Measurements from ENCODE around the gene CD207.
"Not testable (repeated sequence)": the region's sequence is repeated elsewhere in the genome, so short reads cannot be mapped to it uniquely, and the experiment has no call there.

The CD207 gene

DNA sequence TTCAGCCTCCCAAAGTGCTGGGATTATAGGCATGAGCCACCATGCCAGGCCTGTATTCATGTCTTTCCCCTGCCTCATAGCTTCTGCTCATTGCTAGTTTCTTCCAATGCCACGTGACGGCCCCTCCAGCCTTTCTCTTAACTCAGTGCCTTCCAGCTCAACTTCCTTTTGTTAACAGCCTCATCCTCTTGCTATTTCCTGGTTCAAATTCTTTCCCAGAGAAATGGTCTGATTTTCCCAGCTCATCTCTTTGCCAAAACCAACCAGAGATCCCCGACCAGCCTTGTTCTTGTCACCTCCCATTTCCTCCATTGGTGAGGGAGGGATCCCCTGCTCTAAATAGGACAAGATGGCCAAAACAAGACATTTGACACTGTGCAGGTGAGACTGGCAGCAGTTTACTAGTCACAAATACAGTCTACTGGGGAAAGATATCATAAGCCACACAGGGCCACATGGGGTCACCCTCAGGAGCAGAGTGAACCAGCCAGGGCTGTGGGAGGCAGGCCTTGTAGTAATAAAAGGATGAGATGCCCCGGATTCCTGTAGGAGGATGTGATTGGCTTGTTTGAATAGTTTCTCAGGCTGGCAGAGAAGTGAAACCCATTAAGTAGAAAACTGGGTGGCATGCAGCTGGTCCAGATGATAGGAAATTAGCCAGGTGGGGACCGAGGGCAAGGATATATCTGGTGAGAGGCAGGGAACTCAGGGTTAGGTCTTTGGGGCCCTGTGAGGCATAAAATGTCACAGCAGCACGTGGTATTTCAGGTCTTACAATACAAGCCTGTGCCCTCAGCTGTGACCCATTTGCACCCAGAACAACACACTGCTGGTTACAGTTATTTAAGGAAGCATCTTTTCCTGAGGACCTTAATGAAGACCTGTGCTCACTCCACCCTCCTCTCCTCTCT is 6.4 kb downstream of the CD207 start:
- no peak for DNase-seq

GRCh38 chr2:70828115-70828514 is 7.5 kb downstream of the CD207 start:
- DNase-seq, result no peak

DNA sequence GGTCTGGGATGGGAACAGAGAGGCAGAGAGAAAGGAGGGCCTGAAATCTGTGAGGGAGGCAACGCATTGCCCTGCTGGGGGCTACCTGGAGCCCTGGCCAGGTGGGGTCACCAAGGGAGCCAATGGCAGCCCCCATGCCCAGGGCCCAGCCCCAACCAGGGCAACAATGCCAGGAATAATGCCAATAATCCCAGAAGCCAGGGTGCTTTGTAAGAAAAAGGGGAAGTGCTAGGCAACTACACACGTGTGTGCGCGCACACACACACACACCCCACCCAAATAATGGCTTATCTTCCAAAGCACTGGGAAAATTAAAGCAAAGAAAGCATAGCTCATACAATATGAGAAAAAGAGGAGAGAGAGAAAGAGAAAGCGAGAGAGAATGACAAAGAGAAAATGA is 8.2 kb downstream of the CD207 start:
- DNase-seq, result no peak

DNA sequence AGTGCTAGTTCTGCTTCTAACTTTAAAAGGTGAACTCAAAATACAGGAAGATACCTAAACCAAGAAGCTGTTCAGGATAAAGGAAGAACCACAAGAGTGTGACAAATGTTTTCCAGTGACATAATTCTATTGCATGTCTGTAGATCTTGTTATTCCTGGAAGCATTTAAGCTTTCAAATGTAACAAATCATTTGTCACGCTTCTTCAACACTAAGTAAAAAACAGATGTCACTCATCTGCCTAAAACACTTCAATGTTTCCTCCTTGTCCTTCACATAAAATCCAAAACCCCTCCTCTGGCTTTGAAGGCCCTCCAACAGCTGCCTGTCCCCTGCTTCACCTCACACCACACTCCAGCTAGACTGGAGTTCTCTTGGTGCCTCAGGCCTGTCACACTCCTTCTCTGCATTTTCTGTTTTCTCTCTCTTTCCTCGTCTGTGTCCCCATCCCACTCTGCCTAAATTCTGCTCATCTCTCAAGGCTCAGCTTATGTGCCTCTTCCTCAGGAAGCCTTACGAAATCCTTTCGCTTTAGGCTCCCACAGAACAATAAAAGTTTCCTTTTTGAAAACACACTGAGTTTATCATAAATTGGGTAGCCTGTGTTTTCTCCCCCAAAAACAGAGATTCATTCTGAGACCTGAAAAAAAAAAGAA is 8.8 kb downstream of the CD207 start:
- DNase-seq, result no peak

DNA sequence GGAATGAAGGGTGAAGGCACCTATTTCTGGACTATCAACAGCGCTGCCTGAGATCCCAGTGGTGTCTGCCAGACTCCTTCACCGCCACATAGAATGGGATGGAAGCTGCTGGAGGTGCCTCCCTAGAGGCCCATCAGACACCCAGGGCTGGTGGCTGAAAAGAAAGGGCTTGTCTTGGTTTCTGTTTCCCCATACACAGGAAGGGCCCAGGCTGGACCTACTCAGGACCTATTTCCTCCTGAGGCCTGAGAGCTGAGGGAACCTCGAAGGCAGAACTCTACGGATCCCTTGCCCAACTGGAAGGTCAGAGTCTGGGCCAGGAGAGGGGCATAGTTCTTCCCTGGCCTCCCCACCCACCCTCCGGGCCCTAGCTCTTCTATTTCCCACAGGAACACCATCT is 12.4 kb downstream of the CD207 start:
- no peak for DNase-seq

DNA sequence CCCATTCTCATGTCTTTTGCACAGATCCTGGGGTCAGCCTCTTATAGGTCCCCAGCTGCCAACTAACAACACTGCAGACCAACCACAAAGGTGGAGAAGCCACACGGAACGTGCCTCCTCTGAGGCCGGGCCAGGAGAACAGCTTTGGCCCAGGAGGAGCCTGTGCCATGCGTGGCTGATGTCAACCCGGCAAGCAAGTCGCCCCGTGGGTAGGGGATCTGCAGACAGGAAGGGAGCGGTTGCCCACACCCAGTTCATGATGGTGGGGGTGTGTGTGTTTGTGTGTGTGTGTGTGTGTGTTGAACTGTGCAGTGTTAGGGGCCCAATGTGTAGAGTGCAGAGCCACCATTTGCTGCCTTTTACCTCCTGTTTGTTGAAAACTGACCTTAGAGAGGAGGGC is 12.8 kb downstream of the CD207 start:
- no peak for DNase-seq

- no peak for DNase-seq
Measured at GRCh38 chr2:70820499-70820898, 15.1 kb downstream of the CD207 start, which contains the start of gene CLEC4F. TSS of gene CLEC4F (minus strand) at chr2:70820599. CDS start at chr2:70820523, 76 bp downstream.

DNA sequence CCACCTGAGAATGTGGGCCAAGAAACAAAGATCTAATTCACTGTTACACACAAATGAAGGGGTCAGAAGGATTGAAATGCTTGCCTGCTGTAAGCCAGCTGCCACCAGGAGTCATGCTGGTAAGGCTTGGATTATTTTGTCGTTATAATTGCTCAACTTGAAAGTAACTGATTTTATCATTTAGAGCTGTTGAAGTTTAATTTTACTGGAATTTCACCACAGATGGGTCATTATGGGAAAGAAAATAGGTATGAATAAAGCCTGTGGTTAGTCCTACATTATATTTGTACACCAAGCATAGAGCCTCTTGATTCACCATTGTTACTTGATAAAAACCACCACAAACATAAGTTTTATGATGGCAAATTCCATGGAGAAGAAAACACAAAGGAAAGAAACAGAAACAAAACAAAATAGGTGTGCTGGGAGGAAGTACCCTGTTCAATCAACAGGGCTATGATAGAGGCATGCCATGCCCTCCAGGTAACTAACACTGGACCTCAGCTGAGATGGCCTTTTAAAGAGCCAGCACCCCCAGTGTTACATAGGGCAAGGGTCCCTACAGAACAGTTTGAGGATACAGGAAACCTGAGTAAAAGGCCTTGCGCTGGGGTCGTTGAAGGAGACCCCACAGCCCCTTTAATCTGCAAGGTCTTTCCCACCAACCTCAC is 18.2 kb downstream of the CD207 start:
- DNase-seq, result no peak

DNA sequence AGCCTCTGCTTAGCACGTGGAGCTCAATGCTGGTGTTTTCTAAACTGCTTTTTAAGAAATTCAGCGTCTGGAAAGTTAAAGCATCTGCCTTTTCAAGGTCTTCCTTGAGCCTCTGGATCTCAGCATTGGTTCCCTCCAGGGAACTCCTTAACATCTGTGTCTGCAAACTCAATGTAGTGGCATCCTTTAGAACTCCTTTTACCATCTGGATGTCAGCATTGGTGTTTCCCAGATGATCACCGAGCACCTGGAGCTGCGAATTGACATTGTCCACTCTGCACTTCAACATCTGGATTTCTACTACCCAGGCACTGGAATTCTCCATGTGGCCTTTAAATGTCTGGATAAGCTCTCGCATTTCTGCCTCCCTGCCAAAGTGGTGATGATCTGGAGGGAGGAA is 18.9 kb downstream of the CD207 start:
- no peak for DNase-seq

DNA sequence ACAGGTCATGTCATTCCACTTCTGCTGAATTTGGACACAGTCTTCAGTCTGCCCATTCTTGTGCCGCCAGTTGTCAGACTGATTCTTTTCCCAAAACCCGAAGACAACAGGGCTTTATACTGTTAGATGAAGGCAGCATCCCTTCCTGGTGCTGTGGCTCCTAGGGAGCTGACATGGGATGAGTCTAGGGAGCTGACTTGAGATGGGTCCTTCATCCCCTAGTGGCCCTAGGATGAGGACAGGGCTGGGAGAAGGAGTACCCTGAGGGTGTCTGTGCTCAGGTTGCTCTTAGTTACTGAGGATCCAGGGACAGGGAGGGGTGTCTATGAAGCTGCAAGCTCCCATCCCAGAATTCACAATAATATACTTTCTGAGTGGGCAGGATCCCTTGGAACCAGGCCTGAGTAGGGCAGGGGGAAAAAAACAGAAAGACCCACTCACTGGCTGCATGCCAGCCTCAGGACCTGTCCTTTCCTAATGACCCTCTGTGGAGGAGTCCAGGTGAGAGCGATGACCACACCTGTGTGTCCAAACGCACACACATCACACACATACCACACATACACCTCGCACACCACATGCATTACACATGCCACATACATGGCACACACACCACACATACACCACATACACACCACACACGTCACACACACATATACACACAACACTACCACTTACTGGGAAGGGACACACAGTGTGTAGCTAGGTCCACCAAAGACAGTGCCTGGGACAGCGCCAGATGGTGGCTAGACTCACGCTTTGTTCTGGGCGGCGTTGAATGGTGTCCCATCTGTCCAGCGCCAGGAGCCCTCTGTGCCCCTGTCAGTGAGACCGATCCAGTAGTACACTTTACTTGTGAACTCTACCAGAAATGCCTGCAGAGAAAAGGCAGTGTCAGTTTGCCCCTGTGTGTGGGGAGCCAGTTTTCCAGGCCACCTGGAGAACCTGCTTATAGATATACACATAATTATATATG is 26.3 kb downstream of the CD207 start:
- no peak for DNase-seq

DNA sequence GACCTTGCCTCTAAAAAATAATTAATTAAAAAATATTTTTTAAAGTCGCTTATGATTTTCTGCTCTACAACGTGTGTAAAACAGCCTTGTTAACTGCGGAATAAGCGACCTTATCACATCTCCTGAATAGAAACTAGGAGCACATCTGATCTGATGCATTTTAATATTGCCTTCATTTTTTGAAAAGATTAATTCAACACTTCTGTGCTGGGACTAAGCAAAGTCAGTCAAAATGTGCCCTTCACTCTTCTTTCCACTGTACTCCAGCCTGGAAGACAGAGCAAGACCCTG is 27.8 kb downstream of the CD207 start:
- no peak for DNase-seq

GRCh38 chr2:70807102-70807827 is 28.4 kb downstream of the CD207 start:
- DNase-seq, result no peak

DNA sequence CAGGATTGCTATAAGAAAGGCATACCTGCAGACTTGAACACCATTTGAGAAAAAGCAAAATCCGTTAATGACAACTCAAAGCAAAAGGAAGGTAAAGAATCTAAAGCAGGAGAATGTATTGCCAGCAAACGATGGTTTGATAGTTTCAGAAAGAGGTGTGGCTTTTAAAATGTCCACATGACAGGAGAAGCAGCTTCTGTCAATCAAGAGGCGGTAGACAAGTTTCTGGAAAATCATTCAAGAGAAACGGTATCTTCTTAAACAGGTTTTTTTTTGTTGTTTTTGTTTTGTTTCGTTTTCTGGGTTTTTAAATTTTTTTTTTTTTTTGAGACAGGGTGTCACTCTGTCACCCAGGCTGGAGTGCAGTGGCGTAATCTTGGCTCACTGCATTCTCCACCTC is 29.0 kb downstream of the CD207 start:
- no peak for DNase-seq

- no peak for DNase-seq
Measured at GRCh38 chr2:70806013-70806412, 29.6 kb downstream of the CD207 start.

GRCh38 chr2:70801607-70802263 is 33.9 kb downstream of the CD207 start:
- DNase-seq, result no peak

DNA sequence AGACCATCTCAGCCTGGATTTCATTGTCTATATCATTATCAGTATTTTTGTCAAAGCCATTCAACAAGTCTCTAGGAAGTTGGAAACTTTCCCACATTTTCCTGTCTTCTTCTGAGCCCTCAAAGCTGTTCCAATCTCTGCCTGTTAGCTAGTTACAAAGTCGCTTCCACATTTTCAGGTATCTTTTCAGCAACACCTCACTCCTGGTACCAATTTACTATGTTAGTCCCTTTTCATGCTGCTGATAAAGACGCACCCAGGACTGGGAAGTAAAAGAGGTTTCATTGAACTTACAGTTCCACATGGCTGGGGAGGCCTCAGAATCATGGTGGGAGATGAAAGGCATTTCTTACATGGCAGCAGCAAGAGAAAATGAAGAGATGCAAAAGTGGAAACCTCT is 35.9 kb downstream of the CD207 start:
- DNase-seq, result no peak

- DNase-seq, result not testable (repeated sequence)
Measured at GRCh38 chr2:70797996-70798395, 37.6 kb downstream of the CD207 start.

DNA sequence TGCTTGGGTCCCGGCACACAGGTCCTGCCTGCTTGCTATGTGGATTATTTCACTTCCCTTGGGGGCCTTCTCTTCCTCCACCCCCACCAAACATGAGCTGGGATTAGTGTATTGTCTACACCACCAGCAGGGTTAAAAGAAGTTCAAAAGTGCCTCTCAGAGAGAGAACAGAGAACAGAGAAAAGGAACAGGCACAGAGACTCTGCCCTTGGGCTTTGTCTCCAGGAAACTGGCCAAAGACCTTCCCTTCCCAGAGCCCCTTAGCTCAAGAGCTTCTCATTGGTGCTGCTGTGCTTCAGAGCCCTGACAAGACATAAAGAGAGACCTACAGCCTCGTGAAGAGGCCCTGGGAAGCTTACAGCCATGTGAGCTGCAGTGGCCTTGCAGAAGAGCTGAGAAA is 38.1 kb downstream of the CD207 start:
- DNase-seq, result no peak

DNA sequence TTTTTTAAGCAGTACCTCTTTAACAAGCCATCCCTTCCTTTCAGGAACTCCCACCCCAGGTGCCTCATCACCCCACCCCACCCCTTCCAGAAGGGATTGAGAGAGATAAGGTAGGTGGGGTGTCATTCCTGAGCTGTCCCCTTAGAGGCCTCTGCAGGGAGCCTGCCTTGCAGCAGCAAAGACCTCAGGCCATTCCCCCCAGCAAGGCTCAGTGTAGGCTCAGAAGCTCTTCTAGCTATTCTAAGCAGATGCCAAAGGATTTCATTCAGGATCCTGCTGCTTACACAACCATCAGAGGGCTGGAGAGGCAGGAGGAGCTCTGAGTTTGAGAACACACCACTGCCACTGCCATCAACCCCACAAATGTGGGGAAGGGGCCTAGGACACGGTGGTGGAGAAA is 39.4 kb downstream of the CD207 start:
- DNase-seq, result no peak

DNA sequence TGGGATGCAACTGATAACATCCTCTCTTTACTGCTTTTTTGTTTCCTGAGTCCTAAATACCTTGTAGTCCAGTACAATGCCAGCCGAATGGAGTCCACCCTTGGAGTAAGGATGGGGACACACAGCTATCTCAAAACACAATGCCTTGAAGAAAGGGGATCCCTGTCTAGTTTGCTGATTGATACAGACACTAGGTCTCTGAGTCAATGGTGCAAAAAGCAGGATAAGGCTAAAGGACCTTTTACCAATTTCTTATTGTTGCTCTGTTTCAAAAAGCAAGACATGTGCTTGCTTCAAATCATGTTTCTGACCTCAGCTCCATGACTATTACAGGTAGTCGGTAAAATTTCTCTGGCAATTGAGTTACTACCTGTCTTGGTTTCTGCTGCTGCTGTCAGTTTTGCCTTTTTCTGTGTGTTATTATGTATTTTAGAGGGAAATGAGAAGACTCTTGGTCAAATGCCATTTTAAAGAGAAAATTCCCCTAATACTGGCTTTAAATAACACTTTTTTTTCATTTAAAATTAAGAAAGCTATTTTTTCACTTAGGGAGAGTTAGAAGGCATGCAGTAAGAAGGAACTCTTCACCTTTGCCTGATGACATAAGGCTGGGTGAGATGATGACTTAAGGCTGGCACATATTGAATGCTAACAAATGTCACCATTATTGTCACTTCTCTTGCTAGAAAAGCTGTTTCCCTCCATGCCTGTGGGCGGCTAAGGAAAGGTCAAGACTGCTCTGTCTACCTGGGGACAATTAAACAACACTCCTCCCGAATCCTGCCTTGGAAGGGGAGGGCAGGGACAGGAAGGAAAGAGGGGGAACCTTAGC is 40.2 kb downstream of the CD207 start:
- no peak for DNase-seq

DNA sequence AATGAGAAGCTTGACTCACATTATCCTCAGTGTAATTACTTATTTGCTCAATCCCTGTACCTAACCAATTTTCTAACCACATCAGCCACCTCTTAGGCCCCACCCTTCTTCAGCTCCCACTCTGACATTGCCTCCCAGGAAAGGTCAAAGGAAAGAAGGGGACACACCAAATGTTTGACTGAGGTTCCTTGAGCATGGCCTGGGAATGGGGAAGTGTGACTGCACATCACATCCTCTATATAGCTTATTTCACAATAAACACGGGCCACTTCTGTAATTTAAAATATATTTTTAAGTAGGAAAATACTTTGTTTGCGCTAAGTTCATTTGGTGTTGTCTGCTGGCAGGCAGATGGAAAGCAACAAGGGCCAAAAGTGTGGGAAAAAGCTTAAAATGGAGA is 42.2 kb downstream of the CD207 start:
- no peak for DNase-seq
